ENCODE data around the gene BARD1. TPM values are rescaled to one million over a fixed set of nuclear protein-coding genes. Genes with fewer than 3 reads are reported as not detected.

The BARD1 gene
- total and polyA plus RNA-seq, 4 donors: 0.54 to 11.3 (median 3.0) TPM

GRCh38 chr2:214765180-214765579, 44.3 kb downstream of the BARD1 start:
- WGBS: over 99% methylated on average over 2 of the region's 2 CpGs
- H3K9ac ChIP-seq (ENCODE audit: low read depth in 1 of 2, low read length in 2 of 2): no peak overlapping the region
- no peak for DNase-seq (ENCODE audit: low spot score)

GRCh38 chr2:214753455-214753854, 56.0 kb downstream of the BARD1 start:
- no peak overlapping the region for H3K4me3 ChIP-seq (ENCODE audit: low read depth in 1 of 3, low read length in 3 of 3)
- no peaks in the 10 kb centered on the region for H3K36me3 ChIP-seq (ENCODE audit: control insufficient read depth in 4 of 4, insufficient read depth in 3 of 4, low read depth in 1 of 4, low read length in 3 of 4)
- TF ChIP-seq JUND (IDR thresholded peaks at IDR 0.05): no peak
- TF ChIP-seq RXRA (IDR thresholded peaks at IDR 0.05): no peak
- no peak for TF ChIP-seq RAD21 (IDR thresholded peaks at IDR 0.05)
- TF ChIP-seq TAF1 (conservative IDR thresholded peaks at IDR 0.05): no peak
- no peak for TF ChIP-seq SP1 (IDR thresholded peaks at IDR 0.05)
- TF ChIP-seq MAX (IDR thresholded peaks at IDR 0.05): no peak
- no peak for TF ChIP-seq GABPA (IDR thresholded peaks at IDR 0.05 in 1 of 2, conservative IDR thresholded peaks at IDR 0.05 in 1 of 2)
- TF ChIP-seq EGR1 (IDR thresholded peaks at IDR 0.05; ENCODE audit: low read depth in 2 of 2): no peak
- TF ChIP-seq YY1 (IDR thresholded peaks at IDR 0.05): no peak
- no peak for TF ChIP-seq ATF3 (IDR thresholded peaks at IDR 0.05)
- no peak for TF ChIP-seq FOXA1 (IDR thresholded peaks at IDR 0.05)
- no peak for TF ChIP-seq REST (IDR thresholded peaks at IDR 0.05)
- TF ChIP-seq HNF4G (IDR thresholded peaks at IDR 0.05): no peak
- no peak for TF ChIP-seq NR2F2 (IDR thresholded peaks at IDR 0.05)
- no peaks in the 10 kb centered on the region for H3K27me3 ChIP-seq (ENCODE audit: control insufficient read depth in 4 of 4, insufficient read depth in 4 of 4, low read length in 3 of 4)
- no peak overlapping the region for H3K27ac ChIP-seq (ENCODE audit: low read depth in 1 of 2, low read length in 2 of 2)
- WGBS: 90% methylated on average over 2 of the region's 2 CpGs
- no peaks in the 10 kb centered on the region for H3K4me1 ChIP-seq (ENCODE audit: control insufficient read depth in 4 of 4, insufficient read depth in 4 of 4, low read length in 3 of 4)
- no peak for DNase-seq (ENCODE audit: low spot score)
- H3K9ac ChIP-seq (ENCODE audit: low read depth in 1 of 2, low read length in 2 of 2): no peak overlapping the region
- no peaks in the 10 kb centered on the region for H3K9me3 ChIP-seq (ENCODE audit: control insufficient read depth in 4 of 4, low read length in 3 of 4)

More at GRCh38 chr2:214765180-214765579, 44.3 kb downstream of the BARD1 start:
- Histone ChIP-seq H3K27ac (ENCODE audit: low read depth in 1 of 2, low read length in 2 of 2) (no peak overlapping the region), H3K4me1 (ENCODE audit: control insufficient read depth in 4 of 4, insufficient read depth in 4 of 4, low read length in 3 of 4) (no peaks in the 10 kb centered on the region), H3K4me3 (ENCODE audit: low read depth in 1 of 3, low read length in 3 of 3) (no peak overlapping the region), H3K9me3 (ENCODE audit: control insufficient read depth in 4 of 4, low read length in 3 of 4) (no peaks in the 10 kb centered on the region), H3K27me3 (ENCODE audit: control insufficient read depth in 4 of 4, insufficient read depth in 4 of 4, low read length in 3 of 4) (no peaks in the 10 kb centered on the region), H3K36me3 (ENCODE audit: control insufficient read depth in 4 of 4, insufficient read depth in 3 of 4, low read depth in 1 of 4, low read length in 3 of 4) (no peaks in the 10 kb centered on the region)
- TF ChIP-seq RXRA (IDR thresholded peaks at IDR 0.05) (no peak), MAX (IDR thresholded peaks at IDR 0.05) (no peak), EGR1 (IDR thresholded peaks at IDR 0.05; ENCODE audit: low read depth in 2 of 2) (no peak)

GRCh38 chr2:214750529-214750928, 59.0 kb downstream of the BARD1 start:
- no peak for TF ChIP-seq ATF3 (IDR thresholded peaks at IDR 0.05)
- no peak for TF ChIP-seq GABPA (IDR thresholded peaks at IDR 0.05 in 1 of 2, conservative IDR thresholded peaks at IDR 0.05 in 1 of 2)
- no peak for TF ChIP-seq REST (IDR thresholded peaks at IDR 0.05)
- no peak for TF ChIP-seq YY1 (IDR thresholded peaks at IDR 0.05)
- TF ChIP-seq ZBTB33 (IDR thresholded peaks at IDR 0.05): no peak
- 96% methylated on average over 2 of the region's 2 CpGs for WGBS
- Histone ChIP-seq H3K27ac (ENCODE audit: low read depth in 1 of 2, low read length in 2 of 2) (no peak overlapping the region), H3K4me3 (ENCODE audit: low read depth in 1 of 3, low read length in 3 of 3) (no peak overlapping the region), H3K27me3 (ENCODE audit: control insufficient read depth in 4 of 4, insufficient read depth in 4 of 4, low read length in 3 of 4) (no peaks in the 10 kb centered on the region), H3K36me3 (ENCODE audit: control insufficient read depth in 4 of 4, insufficient read depth in 3 of 4, low read depth in 1 of 4, low read length in 3 of 4) (no peaks in the 10 kb centered on the region), H3K4me1 (ENCODE audit: control insufficient read depth in 4 of 4, insufficient read depth in 4 of 4, low read length in 3 of 4) (no peaks in the 10 kb centered on the region), H3K9me3 (ENCODE audit: control insufficient read depth in 4 of 4, low read length in 3 of 4) (no peaks in the 10 kb centered on the region), H3K9ac (ENCODE audit: low read depth in 1 of 2, low read length in 2 of 2) (no peak overlapping the region)
- DNase-seq (ENCODE audit: low spot score): no peak

Measured in liver (tissue), 9 donors.